Panc1 (cell line): Measurements from ENCODE around the gene PXN.

Source experiments
- CTCF ChIP-seq: fragments of 450-650 bp; IDR thresholded peaks from 2 replicates; pipeline ENCODE4 v1.5.1; 2017; ENCODE audit warnings: mild to moderate bottlenecking
- POLR2AphosphoS5 ChIP-seq: IDR thresholded peaks from 2 replicates; pipeline ENCODE4 v1.6.1; 2012; ENCODE audit warnings: mild to moderate bottlenecking, low read depth, low read length, moderate library complexity
- REST ChIP-seq, 2 experiments: IDR thresholded peaks; 2 replicates each; pipeline ENCODE4 v1.6.1; 2011 to 2012; ENCODE audit warnings: low read depth in 2 of 2, control low read depth in 1 of 2, low read length in 1 of 2, mild to moderate bottlenecking in 1 of 2, moderate library complexity in 1 of 2; ENCODE audit not compliant: insufficient read depth in 1 of 2

- no peak for TF ChIP-seq REST (IDR thresholded peaks at IDR 0.05; ENCODE audit: insufficient read depth in 1 of 2, low read depth in 2 of 2, low read length in 1 of 2)
- TF ChIP-seq CTCF: no peak
- 0 out of 2 replicates have a peak, but pooled peaks have one; percentile 5 for TF ChIP-seq POLR2AphosphoS5
Measured at GRCh38 chr12:120240495-120240833, 25.1 kb downstream of the PXN start.
